Right atrium auricular region (tissue), 2 donors: ENCODE measurements around the gene PLXNB3. TPM values are rescaled to one million over a fixed set of nuclear protein-coding genes. Genes with fewer than 3 reads are reported as not detected.

ENCODE experiments used
- DNase-seq: peaks from one replicate; pipeline ENCODE4 v3.0.0-alpha.2; 2019; ENCODE audit warnings: low spot score
- H3K27ac ChIP-seq, 2 donors: fragments of 200-600 bp; sonication (generic); 1 replicate in 1 of 2; 2 replicates in 1 of 2; pipeline ENCODE4 v1.5.1; 2016 to 2019
- H3K27me3 ChIP-seq, 2 donors: fragments of 200-600 bp; sonication (generic); one replicate each; pipeline versions ENCODE4 v1.5.1 to v1.6.0; 2017 to 2019
- H3K36me3 ChIP-seq: fragments of 200-600 bp; sonication (generic); one replicate; pipeline ENCODE4 v1.5.1; 2016
- H3K4me1 ChIP-seq, 2 donors: fragments of 200-600 bp; sonication (generic); one replicate each; pipeline versions ENCODE4 v1.5.1 to v1.6.0; 2017 to 2019
- H3K4me3 ChIP-seq, 2 donors: fragments of 200-600 bp; sonication (generic); 1 replicate in 1 of 2; 2 replicates in 1 of 2; pipeline ENCODE4 v1.5.1; 2017 to 2019; ENCODE audit warnings: mild to moderate bottlenecking in 1 of 2, moderate library complexity in 1 of 2
- H3K9me3 ChIP-seq, 2 donors: fragments of 200-600 bp; sonication (generic); one replicate each; pipeline ENCODE4 v1.5.1; 2019
- CTCF ChIP-seq, 2 donors: fragments of 200-600 bp; sonication (generic); IDR thresholded peaks; one replicate each; pipeline ENCODE4 v1.5.1; 2019; ENCODE audit warnings: antibody characterized with exemption in 2 of 2
- total RNA-seq, 2 donors: library from RNA; depleted of rRNA; stranded (reverse); fragments of >200 nt; gene quantifications; one replicate each; pipeline ENCODE4 v1.1.0, GENCODE V29; 2016

PLXNB3 gene
- total RNA-seq: 1 to 10 TPM; 5.6 to 8.2 TPM

- Histone ChIP-seq H3K36me3 (no peaks in the 10 kb centered on the region), H3K27ac (peak within 1 kb of the TSS; percentile 64 to 77), H3K4me3 (peak within 1 kb of the TSS in 1 of 2 donors; percentile 31), H3K27me3 (no peaks in the 10 kb centered on the region), H3K9me3 (no peaks in the 10 kb centered on the region), H3K4me1 (peaks cover 0 to 22% of the 10 kb centered on the region in 2 donors)
- TF ChIP-seq CTCF (IDR thresholded peaks at IDR 0.05): peak; percentile 78 to 85
- peak; percentile 77 for DNase-seq
Measured at GRCh38 chrX:153763989-153764755, at the start of gene PLXNB3. PLXNB3 (plus strand) TSS chrX:153764249; CDS start chrX:153765536, 1,287 bp downstream.

- DNase-seq: no peak
- TF ChIP-seq CTCF (IDR thresholded peaks at IDR 0.05): no peak
- peaks cover 14% of the 10 kb centered on the region for H3K36me3 ChIP-seq
- H3K27me3 ChIP-seq: no peaks in the 10 kb centered on the region
- H3K4me3 ChIP-seq: no peak overlapping the region
- no peaks in the 10 kb centered on the region for H3K9me3 ChIP-seq
- H3K27ac ChIP-seq: no peak overlapping the region
- no peaks in the 10 kb centered on the region for H3K4me1 ChIP-seq
Measured at GRCh38 chrX:153714256-153714655, 49.8 kb upstream of the PLXNB3 start.

GRCh38 chrX:153717445-153717844, 46.6 kb upstream of the PLXNB3 start:
- Histone ChIP-seq H3K27ac (no peak overlapping the region), H3K4me3 (no peak overlapping the region), H3K27me3 (no peaks in the 10 kb centered on the region), H3K9me3 (no peaks in the 10 kb centered on the region), H3K4me1 (no peaks in the 10 kb centered on the region), H3K36me3 (peaks cover 30% of the 10 kb centered on the region)
- no peak for DNase-seq
- no peak for TF ChIP-seq CTCF (IDR thresholded peaks at IDR 0.05)

GRCh38 chrX:153719238-153719637, 44.8 kb upstream of the PLXNB3 start:
- TF ChIP-seq CTCF (IDR thresholded peaks at IDR 0.05): no peak
- no peak for DNase-seq
- no peak overlapping the region for H3K27ac ChIP-seq
- H3K4me3 ChIP-seq: no peak overlapping the region
- no peaks in the 10 kb centered on the region for H3K9me3 ChIP-seq
- peaks cover 30% of the 10 kb centered on the region for H3K36me3 ChIP-seq
- no peaks in the 10 kb centered on the region for H3K27me3 ChIP-seq
- peaks cover 0 to 6% of the 10 kb centered on the region in 2 donors for H3K4me1 ChIP-seq

- peaks cover 25% of the 10 kb centered on the region for H3K36me3 ChIP-seq
Measured at GRCh38 chrX:153719701-153720100, 44.3 kb upstream of the PLXNB3 start.

More at GRCh38 chrX:153719701-153720100, 44.3 kb upstream of the PLXNB3 start:
- Histone ChIP-seq H3K9me3 (no peaks in the 10 kb centered on the region), H3K27ac (no peak overlapping the region), H3K27me3 (no peaks in the 10 kb centered on the region), H3K4me1 (peaks cover 0 to 6% of the 10 kb centered on the region in 2 donors), H3K4me3 (no peak overlapping the region)
- DNase-seq: no peak
- no peak for TF ChIP-seq CTCF (IDR thresholded peaks at IDR 0.05)
